GM12873 (cell line): ENCODE data around the gene ERC1.

ENCODE experiments used
- TF ChIP-seq, protein P1 (sequence below): IDR thresholded peaks from 2 replicates; pipeline ENCODE4 v1.5.1; 2012; ENCODE audit warnings: low read depth, mild to moderate bottlenecking, moderate library complexity, low read length, control low read depth; ENCODE audit not compliant: insufficient read depth; ENCODE audit errors: missing control alignments

The ERC1 gene

GRCh38 chr12:1436015-1436414, 445.0 kb downstream of the ERC1 start:
- TF ChIP-seq, protein P1, sequence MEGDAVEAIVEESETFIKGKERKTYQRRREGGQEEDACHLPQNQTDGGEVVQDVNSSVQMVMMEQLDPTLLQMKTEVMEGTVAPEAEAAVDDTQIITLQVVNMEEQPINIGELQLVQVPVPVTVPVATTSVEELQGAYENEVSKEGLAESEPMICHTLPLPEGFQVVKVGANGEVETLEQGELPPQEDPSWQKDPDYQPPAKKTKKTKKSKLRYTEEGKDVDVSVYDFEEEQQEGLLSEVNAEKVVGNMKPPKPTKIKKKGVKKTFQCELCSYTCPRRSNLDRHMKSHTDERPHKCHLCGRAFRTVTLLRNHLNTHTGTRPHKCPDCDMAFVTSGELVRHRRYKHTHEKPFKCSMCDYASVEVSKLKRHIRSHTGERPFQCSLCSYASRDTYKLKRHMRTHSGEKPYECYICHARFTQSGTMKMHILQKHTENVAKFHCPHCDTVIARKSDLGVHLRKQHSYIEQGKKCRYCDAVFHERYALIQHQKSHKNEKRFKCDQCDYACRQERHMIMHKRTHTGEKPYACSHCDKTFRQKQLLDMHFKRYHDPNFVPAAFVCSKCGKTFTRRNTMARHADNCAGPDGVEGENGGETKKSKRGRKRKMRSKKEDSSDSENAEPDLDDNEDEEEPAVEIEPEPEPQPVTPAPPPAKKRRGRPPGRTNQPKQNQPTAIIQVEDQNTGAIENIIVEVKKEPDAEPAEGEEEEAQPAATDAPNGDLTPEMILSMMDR: no peak

GRCh38 chr12:1436981-1437380, 446.0 kb downstream of the ERC1 start:
- TF ChIP-seq, protein P1: no peak

DNA sequence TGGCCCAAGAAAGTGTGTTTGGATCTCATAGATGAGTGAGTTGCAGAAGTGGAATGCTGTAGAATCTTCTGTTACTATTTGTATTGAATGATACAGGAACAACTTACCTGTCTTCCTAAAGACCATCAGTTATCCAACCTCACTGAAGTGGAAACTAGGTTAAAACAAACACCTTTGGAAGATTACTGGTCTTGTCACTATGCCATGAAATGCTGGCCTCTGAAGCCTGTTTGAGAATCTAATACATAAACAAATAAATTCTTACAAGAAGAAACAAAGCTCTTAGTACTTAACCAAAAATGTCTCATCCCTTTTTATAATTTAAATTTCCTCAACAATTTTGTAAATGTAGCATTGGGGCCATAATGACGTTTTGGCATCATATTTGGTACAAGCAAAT, 448.2 kb downstream of the ERC1 start:
- TF ChIP-seq, protein P1: no peak

DNA sequence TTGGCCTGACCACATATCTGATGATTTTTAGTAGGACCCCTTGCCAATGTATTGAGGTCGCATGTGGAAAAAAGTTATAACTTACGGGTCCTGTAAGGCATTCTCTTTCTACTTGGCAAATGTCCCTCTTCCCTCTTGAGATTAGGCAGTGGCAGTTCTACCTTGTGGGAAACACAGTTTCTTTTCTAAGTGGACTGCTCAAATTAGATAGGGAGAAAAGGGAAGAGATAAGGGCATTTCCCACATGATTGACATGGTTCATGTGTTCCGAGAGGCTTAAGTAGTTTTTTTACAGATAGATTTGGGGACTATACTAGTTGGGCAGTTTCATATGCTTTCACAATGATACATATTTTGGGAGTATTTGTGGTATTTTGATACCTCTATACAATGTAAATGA, 448.7 kb downstream of the ERC1 start:
- TF ChIP-seq, protein P1: no peak

- TF ChIP-seq, protein P1: no peak
Measured at GRCh38 chr12:1443421-1444141, 452.6 kb downstream of the ERC1 start.

DNA sequence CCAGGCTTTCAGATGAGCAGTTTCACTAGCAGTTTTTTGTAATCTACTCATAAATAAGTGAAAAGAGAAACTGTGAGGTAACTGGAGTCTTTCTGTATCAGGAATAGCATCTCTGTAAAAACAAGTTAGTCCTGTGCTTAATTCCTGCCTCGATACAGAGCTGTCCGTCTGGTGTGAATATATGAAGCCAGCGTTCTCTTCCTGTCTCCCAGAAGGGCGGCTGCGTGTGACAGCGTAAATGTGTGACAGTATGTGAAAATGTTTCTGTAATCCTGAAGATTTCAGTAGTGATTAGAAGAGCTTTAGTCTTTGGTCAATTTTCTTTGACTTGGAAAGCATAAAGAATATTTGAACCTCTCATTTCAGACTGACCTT, 453.1 kb downstream of the ERC1 start:
- TF ChIP-seq, protein P1: no peak

GRCh38 chr12:1445807-1446206, 454.8 kb downstream of the ERC1 start:
- TF ChIP-seq, protein P1: no peak
